Hepatocyte (in vitro differentiated cells): ENCODE results near the gene JARID2. TPM values are rescaled to one million over a fixed set of nuclear protein-coding genes. Genes with fewer than 3 reads are reported as not detected.

ENCODE experiments used
- DNase-seq: peaks from one replicate; pipeline ENCODE4 v3.0.0-alpha.2; 2016; ENCODE audit warnings: low spot score
- H2AFZ ChIP-seq: fragments of 200-600 bp; sonication (generic); 2 replicates; pipeline ENCODE4 v1.6.0; 2016; ENCODE audit warnings: antibody characterized with exemption, mild to moderate bottlenecking
- H3K27ac ChIP-seq: fragments of 200-600 bp; sonication (generic); 2 replicates; pipeline ENCODE4 v1.5.1; 2016; ENCODE audit warnings: mild to moderate bottlenecking
- H3K27me3 ChIP-seq: fragments of 200-600 bp; sonication (generic); 2 replicates; pipeline ENCODE4 v1.6.1; 2016
- H3K36me3 ChIP-seq: fragments of 200-600 bp; sonication (generic); replicated peaks from 2 replicates; pipeline ENCODE4 v1.5.1; 2016; ENCODE audit warnings: low read depth; ENCODE audit not compliant: insufficient read depth
- H3K4me1 ChIP-seq: fragments of 200-600 bp; sonication (generic); 2 replicates; pipeline ENCODE4 v1.5.1; 2016; ENCODE audit warnings: mild to moderate bottlenecking, moderate library complexity; ENCODE audit not compliant: insufficient read depth
- H3K4me2 ChIP-seq: fragments of 200-600 bp; sonication (generic); 2 replicates; pipeline ENCODE4 v1.6.0; 2016
- H3K4me3 ChIP-seq: fragments of 200-600 bp; sonication (generic); 2 replicates; pipeline ENCODE4 v1.5.1; 2016; ENCODE audit warnings: mild to moderate bottlenecking
- H3K79me2 ChIP-seq: fragments of 200-600 bp; sonication (generic); 2 replicates; pipeline ENCODE4 v1.6.0; 2017; ENCODE audit warnings: mild to moderate bottlenecking
- H3K9me2 ChIP-seq: fragments of 200-600 bp; sonication (generic); replicated peaks from 2 replicates; pipeline ENCODE4 v1.6.0; 2017; ENCODE audit warnings: mild to moderate bottlenecking; ENCODE audit not compliant: insufficient read depth
- H3K9me3 ChIP-seq: fragments of 200-600 bp; sonication (generic); 2 replicates; pipeline ENCODE4 v1.5.1; 2016; ENCODE audit warnings: low read depth, mild to moderate bottlenecking
- H4K20me1 ChIP-seq: fragments of 200-600 bp; sonication (generic); 2 replicates; pipeline ENCODE4 v1.6.0; 2016; ENCODE audit warnings: mild to moderate bottlenecking; ENCODE audit not compliant: insufficient read depth, poor library complexity, severe bottlenecking
- EZH2 ChIP-seq: fragments of 200-600 bp; sonication (generic); IDR thresholded peaks from 2 replicates; pipeline ENCODE4 v1.6.1; 2016; ENCODE audit warnings: antibody characterized with exemption, mild to moderate bottlenecking, borderline replicate concordance
- EZH2phosphoT487 ChIP-seq: fragments of 200-600 bp; sonication (generic); IDR thresholded peaks from one replicate; pipeline ENCODE4 v1.6.1; 2018; ENCODE audit warnings: antibody characterized with exemption, mild to moderate bottlenecking, low read depth, moderate library complexity; ENCODE audit not compliant: unreplicated experiment, severe bottlenecking
- WGBS: methylation state at CpG from one replicate; pipeline ENCODE4 v1.1.6; 2016; ENCODE audit warnings: low lambda C conversion rate; ENCODE audit errors: missing lambda C conversion rate; 5-methylcytosine and 5-hydroxymethylcytosine counted together
- polyA plus RNA-seq: library from polyadenylated mRNA; unstranded; fragments of >200 nt; fragmentation: Nextera tagmentation; extraction: Ambion mirVana; gene quantifications from 2 replicates; pipeline ENCODE4 v1.2.1, GENCODE V29; 2016
- total RNA-seq: library from RNA; depleted of rRNA; stranded (reverse); fragments of >200 nt; gene quantifications from 2 replicates; pipeline ENCODE4 v1.2.3, GENCODE V29; 2014
- TF ChIP-seq, protein P1 (sequence below): fragments of 200-600 bp; sonication (generic); IDR thresholded peaks from 2 replicates; pipeline ENCODE4 v1.5.1; 2016; ENCODE audit warnings: antibody characterized with exemption, mild to moderate bottlenecking; ENCODE audit not compliant: poor library complexity

JARID2 gene
- total and polyA plus RNA-seq, 2 experiments from 2014 or later: 4.6 to 11.6 TPM

DNA sequence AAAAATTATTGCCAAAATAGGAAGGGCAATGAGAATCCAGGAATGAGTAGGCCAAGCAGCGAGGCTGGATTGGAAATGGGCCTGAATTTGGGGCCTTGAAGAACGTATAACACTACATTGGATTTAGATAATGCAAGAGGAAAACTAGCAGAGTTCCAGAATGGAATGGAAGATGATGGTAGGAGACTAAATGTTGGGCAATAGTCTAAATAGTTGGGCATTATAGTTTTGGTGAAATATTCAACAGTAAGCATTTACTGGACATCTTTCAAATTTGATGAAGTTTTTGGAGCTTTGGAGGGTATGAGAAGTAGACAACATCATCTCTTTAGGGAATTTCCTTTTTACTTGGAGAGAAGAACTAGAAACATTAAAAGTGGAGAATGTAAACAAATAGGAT lies 3.4 kb upstream of the JARID2 start:
- peaks cover 5% of the 10 kb centered on the region for H3K4me1 ChIP-seq
- no peaks in the 10 kb centered on the region for H4K20me1 ChIP-seq
- H2AFZ ChIP-seq: no peak overlapping the region
- no peak overlapping the region for H3K4me3 ChIP-seq
- no peaks in the 10 kb centered on the region for H3K9me3 ChIP-seq
- 96% methylated on average over 2 of the region's 2 CpGs for WGBS
- peaks cover 15% of the 10 kb centered on the region for H3K79me2 ChIP-seq
- H3K9me2 ChIP-seq: no peaks in the 10 kb centered on the region
- H3K36me3 ChIP-seq: no peaks in the 10 kb centered on the region
- no peak for TF ChIP-seq EZH2
- no peak for TF ChIP-seq EZH2phosphoT487
- TF ChIP-seq, protein P1, sequence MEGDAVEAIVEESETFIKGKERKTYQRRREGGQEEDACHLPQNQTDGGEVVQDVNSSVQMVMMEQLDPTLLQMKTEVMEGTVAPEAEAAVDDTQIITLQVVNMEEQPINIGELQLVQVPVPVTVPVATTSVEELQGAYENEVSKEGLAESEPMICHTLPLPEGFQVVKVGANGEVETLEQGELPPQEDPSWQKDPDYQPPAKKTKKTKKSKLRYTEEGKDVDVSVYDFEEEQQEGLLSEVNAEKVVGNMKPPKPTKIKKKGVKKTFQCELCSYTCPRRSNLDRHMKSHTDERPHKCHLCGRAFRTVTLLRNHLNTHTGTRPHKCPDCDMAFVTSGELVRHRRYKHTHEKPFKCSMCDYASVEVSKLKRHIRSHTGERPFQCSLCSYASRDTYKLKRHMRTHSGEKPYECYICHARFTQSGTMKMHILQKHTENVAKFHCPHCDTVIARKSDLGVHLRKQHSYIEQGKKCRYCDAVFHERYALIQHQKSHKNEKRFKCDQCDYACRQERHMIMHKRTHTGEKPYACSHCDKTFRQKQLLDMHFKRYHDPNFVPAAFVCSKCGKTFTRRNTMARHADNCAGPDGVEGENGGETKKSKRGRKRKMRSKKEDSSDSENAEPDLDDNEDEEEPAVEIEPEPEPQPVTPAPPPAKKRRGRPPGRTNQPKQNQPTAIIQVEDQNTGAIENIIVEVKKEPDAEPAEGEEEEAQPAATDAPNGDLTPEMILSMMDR: no peak
- no peak overlapping the region for H3K27ac ChIP-seq
- H3K27me3 ChIP-seq: no peaks in the 10 kb centered on the region
- no peak for DNase-seq
- H3K4me2 ChIP-seq: no peak overlapping the region

DNA sequence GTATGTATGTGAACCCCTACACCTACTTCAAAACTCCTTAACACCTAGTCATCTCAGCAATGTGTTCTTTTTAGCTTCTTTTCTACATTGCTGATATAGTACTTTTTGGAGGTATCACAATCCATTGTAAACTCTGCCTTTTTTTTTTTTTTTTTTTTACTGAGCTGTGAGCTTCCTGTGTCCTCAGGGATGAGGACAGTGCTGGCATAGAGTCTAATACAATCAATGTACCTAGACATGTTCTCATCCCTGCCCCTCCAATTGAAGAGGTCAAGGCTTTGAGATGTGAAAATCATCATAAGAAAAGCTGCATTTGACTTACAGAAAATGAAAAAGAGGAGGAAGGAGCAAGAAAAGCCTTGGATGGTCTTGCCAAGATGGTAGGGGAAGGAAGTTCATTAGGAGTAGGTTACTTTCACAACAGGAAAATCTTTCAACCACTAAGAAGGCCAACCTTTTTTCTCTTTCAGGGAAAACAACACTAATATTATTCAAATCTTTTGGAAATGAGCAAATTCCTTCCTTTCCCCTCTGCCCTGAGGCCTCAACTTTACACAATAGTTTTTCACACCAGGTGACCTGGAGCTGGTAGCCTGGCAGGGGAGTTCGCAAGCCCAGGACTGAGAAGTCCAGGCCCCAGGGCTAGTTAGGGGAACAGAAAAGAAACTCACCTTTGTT lies 2.8 kb upstream of the JARID2 start:
- Histone ChIP-seq H4K20me1 (no peaks in the 10 kb centered on the region), H3K9me3 (no peaks in the 10 kb centered on the region), H3K4me3 (no peak overlapping the region), H3K4me2 (no peak overlapping the region), H3K36me3 (no peaks in the 10 kb centered on the region), H3K79me2 (peaks cover 19% of the 10 kb centered on the region), H3K4me1 (peaks cover 5% of the 10 kb centered on the region), H3K27ac (no peak overlapping the region), H3K27me3 (no peaks in the 10 kb centered on the region), H2AFZ (no peak overlapping the region), H3K9me2 (no peaks in the 10 kb centered on the region)
- WGBS: 96% methylated on average over 1 of the region's 1 CpG
- TF ChIP-seq EZH2: no peak
- TF ChIP-seq EZH2phosphoT487: no peak
- TF ChIP-seq, protein P1: no peak
- no peak for DNase-seq

DNA sequence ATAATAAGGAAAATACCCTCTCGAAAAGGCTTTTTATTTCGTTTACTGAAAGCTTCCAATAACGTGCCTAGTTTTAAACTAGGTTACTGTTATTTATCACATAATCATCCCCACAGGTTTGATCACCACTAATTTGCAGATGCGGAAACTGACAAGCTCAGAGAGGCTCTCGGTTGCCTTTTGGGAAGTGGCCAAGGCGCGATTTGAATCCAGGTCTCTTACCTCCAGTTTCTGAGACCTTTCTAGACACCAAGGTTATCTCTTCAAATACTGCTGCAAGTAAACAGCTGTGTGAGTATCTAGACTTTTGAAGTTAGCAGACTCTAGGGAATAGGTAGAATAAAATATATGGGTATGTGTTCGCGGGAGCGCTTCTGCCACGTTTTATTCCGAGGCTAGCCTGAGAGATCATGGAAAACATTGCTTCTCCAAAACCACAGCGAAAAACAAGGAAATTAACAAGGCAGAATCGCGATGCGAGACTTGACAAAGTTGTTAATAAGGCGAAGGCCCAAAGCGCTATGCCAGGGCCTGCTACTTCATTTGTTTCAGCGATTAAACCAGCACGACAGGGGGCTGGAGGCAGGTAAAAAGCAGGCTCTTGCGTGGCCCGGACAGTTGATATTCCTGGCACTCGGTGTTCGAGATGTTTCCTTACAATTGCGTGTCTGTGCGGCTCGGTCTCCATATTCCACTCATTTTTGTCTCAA lies 1.8 kb upstream of the JARID2 start:
- H3K79me2 ChIP-seq: peaks cover 19% of the 10 kb centered on the region
- WGBS: 44% methylated on average over 27 of the region's 27 CpGs
- peak overlapping the region; percentile 89 for H3K4me2 ChIP-seq
- H3K36me3 ChIP-seq: no peaks in the 10 kb centered on the region
- H3K9me3 ChIP-seq: no peaks in the 10 kb centered on the region
- H4K20me1 ChIP-seq: peaks cover under 1% of the 10 kb centered on the region
- peak overlapping the region; percentile 84 for H2AFZ ChIP-seq
- peaks cover 5% of the 10 kb centered on the region for H3K4me1 ChIP-seq
- TF ChIP-seq EZH2phosphoT487: no peak
- TF ChIP-seq EZH2: no peak
- TF ChIP-seq, protein P1: no peak
- H3K4me3 ChIP-seq: peak overlapping the region; percentile 88
- H3K27ac ChIP-seq: peak overlapping the region; percentile 88
- no peaks in the 10 kb centered on the region for H3K9me2 ChIP-seq
- H3K27me3 ChIP-seq: no peaks in the 10 kb centered on the region
- no peak for DNase-seq
